Measurements from ENCODE around the gene CCT7. TPM values are rescaled to one million over a fixed set of nuclear protein-coding genes. Genes with fewer than 3 reads are reported as not detected.

Gene CCT7
- total and polyA plus RNA-seq, 10 of the 15 experiments (the other 5 are each of a cell fraction or from before 2014, with no cell fraction given), result 206 to 598 (median 486) TPM

GRCh38 chr2:73238976-73239375, 4.9 kb downstream of the CCT7 start:
- no peak overlapping the region for H2AFZ ChIP-seq (ENCODE audit: control insufficient read depth, low read depth, low read length)
- no peak overlapping the region; the same call in 1 of the 2 replicates for H3K4me3 ChIP-seq
- FAIRE-seq (no peak), DNase-seq (ENCODE audit: low read depth, low spot score) (no peak), ATAC-seq (no peak)
- ChIA-PET RAD21 (ENCODE audit: unreplicated experiment) (no interaction called here), POLR2A (interaction anchor here (0.5 to 0.9 kb wide), 3 partner anchors 9 to 375 kb away, joined by 3 to 7 read pairs (median 6); partner anchors contain the start of gene SMYD5), CTCF (interaction anchor here (0.8 to 9.8 kb wide), 5 partner anchors 10 to 178 kb away, joined by 3 to 99 read pairs (median 3); partner anchors contain the start of gene EGR4), SMC1A (ENCODE audit: uncharacterized antibody, unreplicated experiment) (interaction anchor here (0.6 to 5.2 kb wide), 7 partner anchors 8 to 255 kb away, joined by 3 to 39 read pairs (median 3); no protein-coding TSS in a partner anchor)
- no peak overlapping the region for H3K4me2 ChIP-seq (ENCODE audit: control insufficient read depth, insufficient read depth)
- H3K9ac ChIP-seq (ENCODE audit: control insufficient read depth, insufficient read depth, low read length), result no peak overlapping the region
- no peaks in the 10 kb centered on the region for H3K9me3 ChIP-seq (replicated peaks; ENCODE audit: control insufficient read depth, insufficient read depth, low read length)
- in situ Hi-C loops (cut with MboI), result no loop called here
- 100% methylated on average over 1 of the region's 1 CpG for WGBS (ENCODE audit: insufficient coverage, insufficient replicate concordance, low lambda C conversion rate, missing lambda C conversion rate)
- H3K27me3 ChIP-seq (replicated peaks in 1 of 2; ENCODE audit: control insufficient read depth in 2 of 2, insufficient read depth in 2 of 2, low read length in 1 of 2), result no peaks in the 10 kb centered on the region
- H3K4me1 ChIP-seq (ENCODE audit: control insufficient read depth, insufficient read depth, low read length), result no peaks in the 10 kb centered on the region
- no TSS peak for BruUV-seq (replicated peaks)
- intact Hi-C loops (cut with micrococcal nuclease; ENCODE audit: unreplicated experiment), result no loop called here
- no peak overlapping the region for H3K27ac ChIP-seq (ENCODE audit: control insufficient read depth, insufficient read depth)
- peaks cover 4 to 26% of the 10 kb centered on the region in 2 experiments for H3K36me3 ChIP-seq (ENCODE audit: control insufficient read depth in 2 of 2, insufficient read depth in 2 of 2, low read length in 1 of 2)
- 0 out of 2 replicates have a peak, but pooled peaks cover 4% of the 10 kb centered on the region for H4K20me1 ChIP-seq (ENCODE audit: control insufficient read depth, insufficient read depth)
- TF ChIP-seq ESRRA (IDR thresholded peaks at IDR 0.05; ENCODE audit: low read length) (no peak), BMI1 (IDR thresholded peaks at IDR 0.05; ENCODE audit: borderline replicate concordance) (no peak), ZBTB40 (IDR thresholded peaks at IDR 0.05; ENCODE audit: borderline replicate concordance) (no peak), BHLHE40 (IDR thresholded peaks at IDR 0.05; ENCODE audit: borderline replicate concordance in 1 of 2, low read depth in 2 of 2, low read length in 1 of 2) (no peak), NFYA (IDR thresholded peaks at IDR 0.05; ENCODE audit: borderline replicate concordance, low read depth, low read length) (no peak), NR2C2 (IDR thresholded peaks at IDR 0.05; ENCODE audit: borderline replicate concordance, control insufficient read depth, insufficient read length, low read depth) (no peak), RELB (IDR thresholded peaks at IDR 0.05; ENCODE audit: low read depth) (no peak), NFYB (IDR thresholded peaks at IDR 0.05; ENCODE audit: insufficient read depth, low read depth, low read length) (no peak), NR2C1 (IDR thresholded peaks at IDR 0.05) (no peak), EZH2 (IDR thresholded peaks at IDR 0.05; ENCODE audit: borderline replicate concordance, control insufficient read depth, low read depth, low read length) (no peak), BACH1 (IDR thresholded peaks at IDR 0.05; ENCODE audit: borderline replicate concordance) (no peak), POLR2AphosphoS2 (IDR thresholded peaks at IDR 0.05; ENCODE audit: low read depth, low read length) (no peak), YY1 (IDR thresholded peaks at IDR 0.05; ENCODE audit: low read depth, low read length) (no peak), EGR1 (IDR thresholded peaks at IDR 0.05; ENCODE audit: borderline replicate concordance in 1 of 2, low read depth in 2 of 2, low read length in 2 of 2) (no peak)
- H3K79me2 ChIP-seq (ENCODE audit: control insufficient read depth, insufficient read depth, low read length), result peaks cover 71% of the 10 kb centered on the region
